UCSD-AML1 (cell line): Measurements from ENCODE around the gene TUBB2B.
"Not testable (repeated sequence)": the region's sequence is repeated elsewhere in the genome, so short reads cannot be mapped to it uniquely, and the experiment has no call there.

Experiments used
- DNase-seq: peaks from one replicate; lab custom pipeline; 2025; ENCODE audit not compliant: unreplicated experiment; lab: John Stamatoyannopoulos, UW

TUBB2B gene

DNA sequence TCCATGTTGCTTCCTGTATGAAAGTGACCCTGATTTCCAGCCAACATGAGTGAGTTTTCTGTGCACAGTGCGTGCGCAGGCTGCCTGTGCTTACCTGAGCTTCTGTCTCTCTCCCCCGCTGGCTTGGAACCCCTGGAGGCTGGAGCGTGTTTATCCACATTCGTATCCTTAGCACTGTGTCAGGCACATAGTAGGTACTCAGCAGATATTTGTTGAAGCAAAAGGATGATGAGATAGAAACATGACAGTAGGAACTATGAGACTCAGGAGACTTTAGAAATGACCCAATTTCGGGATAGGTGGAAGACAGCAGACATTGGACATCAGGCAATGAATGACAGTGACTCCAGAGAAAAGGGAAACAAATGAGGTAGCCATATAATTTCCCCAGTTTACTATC is 15.2 kb downstream of the TUBB2B start:
- no peak for DNase-seq

DNA sequence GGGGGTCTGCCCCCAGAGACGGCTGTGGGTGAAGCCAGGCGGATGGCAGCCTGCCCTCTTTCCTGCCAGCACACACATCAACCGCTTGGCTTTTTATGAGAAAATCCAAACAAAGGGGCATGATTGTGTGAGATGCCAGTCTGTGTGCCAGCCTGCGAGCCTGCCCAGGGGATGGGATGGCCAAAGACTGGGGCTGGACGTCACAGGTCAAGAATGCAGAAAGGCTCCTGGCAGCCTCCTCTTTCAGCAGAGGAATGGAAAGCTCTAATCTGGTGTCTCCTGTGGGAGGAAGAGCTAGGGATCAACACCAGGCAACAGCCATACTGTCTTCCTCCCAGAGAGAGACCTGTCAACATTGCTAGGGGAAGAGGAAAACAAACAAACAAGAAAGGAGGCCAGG is 15.8 kb downstream of the TUBB2B start:
- no peak for DNase-seq

DNA sequence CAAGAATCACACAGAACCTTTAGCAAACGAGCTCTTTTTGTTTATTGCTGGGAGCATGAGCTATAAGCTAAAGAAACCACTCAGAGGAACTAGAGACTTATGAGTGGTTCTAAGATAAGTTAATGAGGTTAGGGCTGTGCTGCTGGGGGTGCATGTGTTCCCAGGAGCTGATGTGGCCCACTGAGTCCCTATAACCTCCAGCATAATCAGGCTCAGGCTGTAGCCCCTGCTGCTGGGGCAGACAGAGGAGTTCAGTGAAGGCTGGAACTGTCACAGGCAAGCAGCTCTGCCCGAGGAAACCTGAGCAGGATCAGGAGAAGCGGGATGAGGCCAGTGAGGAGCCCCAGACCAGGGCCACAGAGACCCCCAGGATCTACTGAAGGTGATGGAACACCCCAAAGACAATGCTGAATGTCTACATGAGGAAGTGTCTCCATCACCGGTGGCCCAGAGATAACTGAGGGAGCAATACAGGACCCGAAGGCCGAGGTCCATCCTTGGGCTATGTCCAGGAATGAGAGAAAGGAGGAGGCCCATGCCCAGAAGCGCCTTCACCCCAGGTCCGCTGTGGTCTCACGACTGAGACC is 17.3 kb downstream of the TUBB2B start:
- no peak for DNase-seq

DNA sequence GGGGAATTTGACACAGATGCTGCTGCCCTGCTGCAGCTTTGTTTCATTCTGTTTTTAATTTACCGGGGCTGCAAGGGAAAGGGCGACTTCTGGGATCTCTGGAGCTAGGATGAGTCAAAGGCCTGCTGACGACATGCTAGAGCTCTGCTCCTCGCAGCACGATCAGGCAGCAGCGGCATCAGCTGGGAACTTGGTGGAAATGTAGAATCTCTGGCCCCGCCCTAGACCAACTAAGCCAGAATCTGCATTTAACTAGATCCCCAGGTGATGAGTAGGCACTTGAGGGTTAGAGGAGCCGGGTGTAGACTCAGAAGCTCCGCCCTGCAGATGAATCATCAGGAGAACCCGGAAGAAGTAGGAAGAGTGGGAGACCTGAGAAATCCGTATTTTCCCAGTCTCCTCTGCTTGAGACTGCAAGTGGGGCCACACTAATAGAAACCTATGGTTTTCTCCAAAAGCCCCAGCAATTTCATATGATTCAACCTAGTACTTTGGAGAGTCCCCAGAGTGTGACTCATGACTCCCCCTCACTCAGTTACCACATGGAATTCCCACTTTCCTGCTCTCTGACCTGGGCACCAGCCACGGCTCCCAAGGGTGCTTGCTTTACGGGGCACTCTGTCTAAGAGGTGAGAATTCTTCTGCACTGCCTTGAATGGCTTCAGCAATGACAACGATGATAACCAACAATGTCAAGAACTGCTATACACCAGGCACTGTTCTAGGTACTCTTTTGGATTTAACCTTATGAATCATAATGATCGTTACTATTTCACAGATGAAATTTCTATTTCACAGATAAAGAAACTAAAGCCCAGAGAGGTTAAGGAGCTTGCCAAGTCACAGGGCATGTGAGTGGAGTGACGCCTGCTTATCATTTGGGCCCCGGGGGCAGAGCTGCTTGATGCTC is 18.1 kb downstream of the TUBB2B start:
- DNase-seq, result no peak

DNA sequence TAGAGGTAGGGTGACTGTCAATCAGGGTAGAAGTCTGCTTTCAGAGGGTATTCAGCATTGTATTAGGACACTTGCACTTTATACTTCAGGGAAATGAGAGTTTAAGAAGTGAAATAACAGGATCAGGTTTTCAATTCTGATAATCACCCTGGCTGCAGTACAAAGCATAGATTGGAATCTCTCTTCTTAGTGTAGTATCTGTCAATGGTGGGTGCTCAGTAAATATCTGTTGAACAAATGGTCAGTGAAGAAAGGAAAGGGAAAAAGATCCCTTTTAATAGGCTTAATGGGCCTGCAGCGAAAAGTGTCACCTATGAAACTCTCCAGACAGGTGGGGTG is 18.7 kb downstream of the TUBB2B start:
- no peak for DNase-seq

DNA sequence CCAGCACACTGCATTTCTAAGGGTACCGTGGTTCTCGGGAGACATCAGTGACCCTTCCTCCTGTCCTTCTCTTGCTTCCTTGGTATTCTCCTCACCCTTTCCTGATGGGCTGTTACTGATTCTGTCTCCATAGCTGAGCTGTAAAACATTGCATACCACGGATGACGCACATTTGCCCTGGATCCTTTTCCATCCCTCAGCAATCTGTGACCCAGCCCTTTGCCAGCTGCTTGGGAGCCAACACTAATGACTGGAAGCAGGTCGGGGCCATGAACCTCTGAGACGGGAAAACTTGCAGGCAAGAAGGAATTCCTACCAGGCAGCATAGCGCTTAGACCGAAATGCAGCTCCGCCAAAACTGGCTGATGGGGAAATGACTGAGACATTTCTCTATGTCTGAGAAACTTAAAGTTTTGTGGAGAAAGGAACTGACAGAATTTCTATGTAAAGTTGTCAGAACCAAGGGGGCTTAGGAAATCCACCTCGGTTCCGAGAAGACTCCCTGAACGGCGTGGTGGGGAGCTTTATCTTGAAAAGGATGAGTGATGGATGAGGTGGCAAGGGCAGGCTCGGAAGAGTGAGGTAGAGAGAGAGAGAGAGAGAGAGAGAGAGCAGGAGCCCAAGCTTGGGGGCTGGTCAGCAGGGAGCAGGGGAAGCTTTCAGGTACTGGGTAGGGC is 19.2 kb downstream of the TUBB2B start:
- DNase-seq, result no peak

DNA sequence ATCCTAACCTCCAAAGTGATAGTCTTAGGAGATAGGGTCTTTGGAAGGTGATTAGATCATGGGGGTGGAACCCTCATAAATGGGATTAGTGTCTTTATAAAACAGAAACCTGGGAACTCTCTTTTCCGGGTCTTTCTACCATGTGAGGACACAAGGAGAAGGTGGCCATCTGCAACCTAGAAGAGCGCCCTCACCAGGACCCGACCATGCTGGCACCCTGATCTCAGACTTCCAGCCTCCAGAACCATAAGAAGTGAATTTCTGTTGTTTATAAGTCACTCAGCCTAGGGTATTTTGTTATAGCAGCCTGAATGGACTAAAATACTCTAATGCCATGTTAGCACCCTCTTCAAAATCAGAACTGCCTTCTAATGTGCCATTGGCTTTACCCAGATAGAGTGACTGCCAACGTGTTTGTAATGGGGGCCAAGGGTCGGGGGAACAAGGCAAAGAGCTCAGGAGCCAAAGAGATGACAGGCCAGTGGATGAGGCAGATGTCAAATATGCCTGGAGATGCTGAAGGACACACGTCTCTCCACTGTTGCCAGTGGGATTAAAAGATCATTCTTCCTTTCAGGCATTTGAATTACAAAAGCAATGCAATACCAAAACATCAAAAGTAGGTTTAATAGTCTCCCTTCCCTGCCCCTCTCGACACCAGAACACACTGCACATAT is 21.0 kb downstream of the TUBB2B start:
- no peak for DNase-seq

DNA sequence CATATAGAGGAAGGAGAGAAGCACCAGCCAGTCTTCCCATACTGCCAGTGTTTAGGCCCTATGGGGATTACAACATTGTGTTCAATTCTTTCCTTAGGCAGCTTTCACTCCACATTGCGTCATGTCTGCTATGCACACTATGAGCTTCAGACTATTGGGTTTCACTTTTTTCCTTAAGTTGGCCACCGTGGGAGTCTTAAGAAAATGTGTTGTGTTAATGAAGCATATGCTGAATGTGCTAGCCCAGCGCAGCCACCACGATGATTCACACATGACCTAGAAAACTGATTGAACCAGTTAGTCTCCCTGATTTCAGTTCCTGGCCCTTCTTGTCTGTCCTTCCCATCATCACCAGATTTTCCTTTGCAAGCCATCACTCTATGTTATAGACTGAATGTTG is 21.5 kb downstream of the TUBB2B start:
- no peak for DNase-seq

DNA sequence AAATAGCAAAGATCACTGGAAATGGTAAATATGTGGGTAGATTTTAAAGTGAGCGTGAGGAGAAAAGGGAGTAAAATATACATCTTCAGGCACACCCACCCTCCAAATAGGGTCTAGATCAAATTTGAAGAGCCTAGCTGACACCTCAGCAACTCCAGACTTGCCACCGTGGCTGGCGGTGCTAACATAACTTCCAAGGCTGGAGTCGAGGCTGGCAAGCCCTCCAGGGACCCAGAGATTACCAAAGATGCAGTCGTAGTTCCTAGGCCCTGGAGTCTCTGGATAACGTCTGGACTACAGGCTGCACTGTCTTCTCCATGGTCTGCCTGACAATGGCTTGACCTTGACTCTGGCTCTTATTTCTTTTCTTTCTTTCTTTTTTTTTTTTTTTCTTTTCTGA is 22.5 kb downstream of the TUBB2B start:
- no peak for DNase-seq

DNA sequence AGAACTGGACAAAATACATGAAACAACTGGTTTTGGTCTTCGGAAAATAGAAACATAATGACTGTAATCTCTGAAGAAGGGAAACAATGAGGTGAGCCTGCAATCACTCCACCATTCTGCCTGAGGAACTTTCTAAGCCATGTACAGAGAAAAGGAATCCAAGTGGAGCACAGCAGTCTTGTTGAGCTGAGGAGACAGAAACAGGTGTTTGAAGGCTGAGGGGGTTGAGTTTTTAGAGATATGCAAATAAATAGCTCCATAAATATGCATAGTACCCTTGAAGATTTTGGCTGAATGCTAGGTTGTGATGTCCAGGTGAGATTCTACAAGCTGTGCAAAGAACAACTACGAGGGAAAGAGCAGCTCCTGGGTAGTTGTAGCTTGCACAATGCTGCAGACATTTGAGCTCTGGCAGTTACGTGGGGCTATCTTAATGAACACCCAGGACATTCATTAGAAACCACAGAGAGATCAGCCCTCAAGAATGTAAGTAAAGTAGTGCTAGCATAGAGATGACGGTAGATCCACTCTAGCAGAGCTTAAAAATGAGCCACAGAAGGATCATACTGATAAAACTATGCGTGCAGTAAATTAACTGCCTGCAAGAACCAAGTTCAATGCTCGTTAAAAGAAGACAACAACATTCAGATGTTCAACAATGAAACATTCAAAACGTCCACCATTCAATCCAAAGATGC is 24.3 kb downstream of the TUBB2B start:
- no peak for DNase-seq

DNA sequence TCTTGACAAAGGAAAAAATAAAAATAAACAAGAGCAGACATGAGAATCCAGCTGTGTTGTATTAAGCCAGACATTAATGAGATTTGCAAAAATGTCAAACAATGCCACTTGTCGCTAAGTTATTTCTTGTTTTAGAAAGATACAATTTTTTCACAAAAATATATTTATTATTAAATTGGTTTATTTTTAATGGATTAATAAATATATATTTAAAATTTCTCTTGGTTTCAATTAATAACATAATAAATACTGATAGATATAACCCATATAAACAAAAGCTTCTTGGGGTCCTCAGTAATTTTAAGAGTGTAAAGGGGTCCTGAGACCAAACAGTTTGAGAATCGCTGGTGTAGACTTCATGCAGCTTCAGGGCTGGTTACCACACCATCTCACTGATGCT is 26.1 kb downstream of the TUBB2B start:
- DNase-seq, result no peak

DNA sequence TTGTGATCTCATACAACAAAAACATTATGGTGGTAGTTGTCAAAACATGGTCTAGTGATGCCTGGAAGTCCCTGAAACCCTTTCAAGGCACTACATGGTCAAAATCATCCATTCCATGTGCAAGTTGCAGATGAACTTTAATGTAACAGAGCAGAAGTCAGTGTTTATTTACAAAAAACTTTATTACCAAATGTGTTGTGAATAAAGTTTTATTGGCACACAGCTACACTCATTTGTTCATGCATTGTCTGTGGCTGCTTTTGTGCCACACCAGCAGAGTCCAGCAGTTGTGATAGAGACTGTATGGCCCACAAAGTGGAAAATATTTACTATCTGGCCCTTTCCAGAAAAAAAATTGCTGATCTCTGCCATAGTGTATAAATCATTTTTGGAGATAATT is 26.8 kb downstream of the TUBB2B start:
- no peak for DNase-seq

DNA sequence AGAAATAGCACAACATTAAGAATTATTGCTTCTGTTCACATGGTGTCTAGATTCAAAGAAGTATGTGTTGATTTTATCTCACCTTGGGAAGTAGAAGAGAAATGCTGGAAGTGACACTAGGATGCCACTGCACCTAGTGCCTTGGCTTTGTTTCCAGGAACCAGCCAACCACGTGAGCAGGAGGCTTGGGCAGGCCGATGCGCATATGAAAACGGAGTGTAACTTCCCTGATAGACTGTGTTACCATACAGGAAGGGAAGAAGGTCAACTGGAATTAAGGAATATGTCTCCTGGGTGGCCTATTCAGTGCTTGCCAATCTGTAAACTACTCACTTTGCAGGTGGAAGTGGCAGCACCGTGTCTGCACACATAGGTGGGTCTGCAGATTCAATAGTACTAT is 28.1 kb downstream of the TUBB2B start:
- DNase-seq, result no peak

DNA sequence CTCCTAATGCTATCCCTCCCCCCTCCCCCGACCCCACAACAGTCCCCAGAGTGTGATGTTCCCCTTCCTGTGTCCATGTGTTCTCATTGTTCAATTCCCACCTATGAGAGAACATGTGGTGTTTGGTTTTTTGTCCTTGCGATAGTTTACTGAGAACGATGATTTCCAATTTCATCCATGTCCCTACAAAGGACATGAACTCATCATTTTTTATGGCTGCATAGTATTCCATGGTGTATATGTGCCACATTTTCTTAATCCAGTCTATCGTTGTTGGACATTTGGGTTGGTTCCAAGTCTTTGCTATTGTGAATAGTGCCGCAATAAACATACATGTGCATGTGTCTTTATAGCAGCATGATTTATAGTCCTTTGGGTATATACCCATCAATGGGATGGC is 29.7 kb downstream of the TUBB2B start:
- DNase-seq, result not testable (repeated sequence)

DNA sequence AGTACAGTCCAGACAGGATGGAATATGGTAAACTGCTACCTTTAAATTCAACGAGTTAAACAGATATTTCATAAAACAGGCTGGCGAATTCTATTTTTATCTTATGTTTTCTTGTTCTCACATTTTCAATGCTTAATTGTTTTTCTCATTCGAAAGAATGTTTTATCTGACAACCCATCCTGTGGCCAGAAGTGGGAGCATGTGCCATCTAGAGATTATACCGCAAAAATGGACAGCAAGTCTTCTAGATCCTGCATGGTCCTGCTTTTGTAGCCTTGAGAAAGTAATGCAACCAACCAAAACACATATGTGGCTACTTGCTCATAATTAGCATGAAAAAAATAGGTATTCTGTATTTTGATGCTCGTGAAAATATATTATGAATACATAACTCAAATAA is 30.7 kb downstream of the TUBB2B start:
- no peak for DNase-seq

DNA sequence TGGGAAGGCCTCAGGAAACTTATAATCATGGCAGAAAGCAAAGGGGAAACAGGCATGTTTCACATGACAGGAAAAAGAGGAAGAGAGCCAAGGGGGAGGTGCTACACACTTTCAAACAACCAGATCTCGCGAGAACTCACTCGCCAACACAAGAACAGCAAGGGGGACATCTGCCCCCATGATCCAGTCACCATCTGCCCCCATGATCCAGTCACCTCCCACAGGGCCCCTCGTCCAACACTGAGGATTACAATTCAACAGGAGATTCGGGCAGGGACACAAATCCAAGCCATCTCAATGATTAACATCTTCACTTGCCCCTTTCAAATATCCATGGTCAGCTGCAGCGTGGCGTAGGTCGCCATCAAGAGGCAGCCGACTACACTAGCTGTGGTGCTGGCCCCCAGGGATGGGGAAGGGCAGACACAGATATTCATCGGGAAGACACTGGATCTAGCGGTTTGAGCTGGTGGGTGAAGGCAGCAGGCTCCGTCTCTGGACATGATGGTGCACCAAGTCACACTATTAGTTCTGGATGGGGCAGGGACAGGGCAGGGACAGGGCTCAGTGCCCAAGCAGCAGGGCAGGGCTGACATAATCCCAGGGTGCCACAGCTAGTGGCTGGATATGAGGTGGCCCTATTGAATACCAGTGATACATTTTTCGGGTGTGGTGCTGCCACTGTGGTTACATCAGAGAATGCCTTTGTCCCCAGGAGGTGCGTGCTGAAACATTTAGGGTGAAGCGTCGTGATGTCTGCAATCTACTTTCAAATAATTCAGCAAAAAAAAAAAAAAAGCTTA is 31.6 kb downstream of the TUBB2B start:
- no peak for DNase-seq

DNA sequence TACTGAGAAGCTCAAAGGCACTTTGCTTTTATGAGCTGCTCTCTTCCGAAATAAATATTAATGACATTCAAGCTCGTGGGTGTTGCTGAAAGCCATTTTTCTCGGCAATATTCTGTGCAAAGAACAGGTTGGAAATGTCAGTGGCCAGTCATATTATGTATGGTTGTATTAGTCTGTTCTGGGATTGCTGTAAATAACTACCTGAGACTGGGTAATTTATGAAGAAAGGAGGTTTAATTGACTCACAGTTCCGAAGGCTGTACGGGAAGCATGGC is 32.1 kb downstream of the TUBB2B start:
- no peak for DNase-seq

DNA sequence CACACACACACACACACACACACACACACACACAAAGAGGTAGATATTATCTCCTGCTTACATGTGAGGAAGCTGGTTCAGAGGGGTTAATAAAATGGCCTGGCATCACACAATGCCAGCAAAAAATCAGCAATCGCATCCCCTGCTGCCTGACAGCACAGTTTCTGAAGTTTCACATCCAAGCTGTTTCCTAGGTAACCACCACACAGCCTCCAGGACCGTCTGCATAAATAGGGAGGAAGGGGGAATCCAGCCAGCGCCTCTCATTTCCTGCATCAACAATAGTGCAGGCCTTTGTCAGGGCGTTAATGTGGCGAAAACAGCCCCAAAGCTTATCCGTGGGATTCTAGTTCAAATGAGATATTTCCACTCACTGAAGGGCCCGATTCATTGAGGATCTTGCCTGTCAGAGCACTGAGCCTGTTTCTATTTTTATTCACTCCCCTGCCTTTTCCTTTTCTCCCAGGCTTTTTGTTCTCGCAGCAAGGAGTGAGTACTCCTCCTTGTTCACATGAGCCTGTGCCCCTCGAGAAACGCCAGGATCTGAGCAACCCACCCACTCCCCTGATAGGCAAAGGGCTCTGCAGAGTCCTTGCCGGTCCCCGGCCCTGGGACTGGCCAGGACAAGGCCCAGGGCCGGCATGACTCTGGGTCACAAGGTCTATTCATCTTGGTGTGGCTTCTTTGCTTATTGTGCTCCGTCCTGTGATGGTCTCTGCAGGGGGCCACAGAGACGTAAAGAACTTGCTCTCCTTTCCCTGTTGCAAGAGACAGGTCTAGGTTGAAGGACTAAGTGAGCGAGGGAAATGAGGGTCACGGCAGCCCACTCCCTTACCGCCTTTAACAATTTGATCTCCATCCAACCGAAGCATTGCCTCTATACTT is 32.7 kb downstream of the TUBB2B start:
- no peak for DNase-seq

DNA sequence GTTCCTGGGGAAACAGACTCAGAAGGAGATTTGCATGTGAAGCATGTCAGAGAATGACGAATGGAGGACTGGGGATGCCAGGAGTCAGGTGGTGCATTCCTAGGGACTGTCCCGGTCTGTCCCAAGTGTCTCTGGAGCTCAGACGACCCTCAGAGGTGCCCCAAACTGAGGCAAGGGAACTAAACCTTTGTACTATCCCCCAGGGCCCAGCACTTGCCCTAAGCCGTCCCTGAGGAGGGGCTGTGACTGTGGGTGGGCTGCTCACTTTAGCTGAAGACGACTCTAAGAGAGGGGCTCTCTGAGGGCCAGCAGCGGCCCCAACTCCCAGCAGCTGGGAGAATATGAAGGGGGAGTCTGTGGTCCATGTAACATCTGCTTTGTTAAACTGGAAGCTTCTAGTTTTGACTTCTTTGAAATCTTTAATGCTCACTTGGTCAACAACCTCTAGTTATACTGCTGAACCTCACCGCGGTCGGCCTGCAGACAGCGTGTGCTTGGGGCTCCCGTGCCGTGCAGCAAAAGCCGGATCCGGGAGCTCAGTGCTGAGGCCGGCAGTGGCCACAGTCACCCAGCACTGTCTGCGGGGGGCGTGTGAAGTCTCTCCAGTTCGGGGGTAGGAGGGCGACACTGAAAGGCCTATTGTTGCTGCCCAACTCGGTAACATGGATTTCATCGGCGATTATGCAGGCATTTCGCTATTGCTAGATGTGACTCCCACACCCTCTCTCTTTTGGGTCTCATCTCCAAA is 34.2 kb downstream of the TUBB2B start:
- DNase-seq, result no peak
